ENCODE data around the gene FLYWCH2.

The FLYWCH2 gene

DNA sequence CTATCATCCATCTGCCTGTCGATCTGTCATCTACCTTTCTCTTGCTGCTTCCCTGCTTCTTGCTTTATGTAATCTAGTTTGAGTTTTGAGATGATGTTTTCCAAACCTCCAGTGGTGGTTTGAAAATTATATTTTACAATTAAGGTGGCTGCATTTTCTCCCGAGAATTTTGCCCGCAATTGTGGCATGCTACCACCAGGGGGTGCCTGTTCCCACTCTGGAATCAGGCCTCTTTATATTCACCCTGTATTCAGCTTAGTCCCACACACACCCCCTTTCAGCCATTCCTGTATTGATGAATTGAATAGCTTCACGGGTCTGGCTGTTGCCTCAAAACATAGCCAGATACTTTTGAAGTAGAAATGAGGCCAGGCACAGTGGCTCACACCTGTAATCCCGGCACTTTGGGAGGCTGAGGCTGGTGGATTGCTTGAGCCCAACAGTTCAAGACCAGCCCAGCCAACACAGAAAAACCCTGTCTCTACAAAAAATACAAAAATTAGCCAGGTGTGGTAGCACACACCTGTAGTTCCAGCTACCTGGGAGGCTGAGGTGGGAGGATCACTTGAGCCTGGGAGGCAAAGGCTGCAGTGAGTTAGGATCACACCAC, 28.2 kb upstream of the FLYWCH2 start:
- peak; percentile 55 to 59 for DNase-seq

- no peak for DNase-seq
Measured at GRCh38 chr16:2855536-2855935, 27.5 kb upstream of the FLYWCH2 start.

DNA sequence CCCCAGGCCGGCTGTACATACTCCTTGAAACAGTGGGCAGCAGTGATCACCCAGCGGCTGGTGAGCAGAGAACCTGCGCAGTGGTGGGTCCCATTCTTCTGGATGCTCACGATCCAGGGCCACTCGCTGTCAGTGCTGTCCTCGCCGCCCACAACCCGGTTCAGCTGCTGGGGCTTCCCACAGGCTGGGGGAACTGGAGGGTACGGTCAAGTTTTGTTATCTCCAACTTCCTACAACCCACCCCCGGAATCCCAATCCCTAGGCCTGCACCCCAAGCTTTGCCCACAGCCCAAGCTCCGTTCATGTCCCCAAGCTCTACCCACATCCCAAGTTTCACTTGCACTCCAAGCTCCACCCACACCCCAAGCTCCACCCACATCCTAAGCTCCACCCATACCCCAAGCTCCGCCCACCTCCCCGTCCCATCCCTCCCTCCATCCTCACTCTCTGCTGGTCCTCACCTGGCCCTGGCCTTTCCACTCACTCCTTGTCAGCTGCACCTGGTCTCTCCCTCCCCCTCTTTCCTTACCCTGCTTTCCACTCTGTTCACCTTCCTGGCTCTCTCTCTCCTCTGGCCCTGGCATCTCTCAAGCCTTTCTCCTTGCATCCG, 26.8 kb upstream of the FLYWCH2 start:
- DNase-seq: peak; percentile 51 to 66

DNA sequence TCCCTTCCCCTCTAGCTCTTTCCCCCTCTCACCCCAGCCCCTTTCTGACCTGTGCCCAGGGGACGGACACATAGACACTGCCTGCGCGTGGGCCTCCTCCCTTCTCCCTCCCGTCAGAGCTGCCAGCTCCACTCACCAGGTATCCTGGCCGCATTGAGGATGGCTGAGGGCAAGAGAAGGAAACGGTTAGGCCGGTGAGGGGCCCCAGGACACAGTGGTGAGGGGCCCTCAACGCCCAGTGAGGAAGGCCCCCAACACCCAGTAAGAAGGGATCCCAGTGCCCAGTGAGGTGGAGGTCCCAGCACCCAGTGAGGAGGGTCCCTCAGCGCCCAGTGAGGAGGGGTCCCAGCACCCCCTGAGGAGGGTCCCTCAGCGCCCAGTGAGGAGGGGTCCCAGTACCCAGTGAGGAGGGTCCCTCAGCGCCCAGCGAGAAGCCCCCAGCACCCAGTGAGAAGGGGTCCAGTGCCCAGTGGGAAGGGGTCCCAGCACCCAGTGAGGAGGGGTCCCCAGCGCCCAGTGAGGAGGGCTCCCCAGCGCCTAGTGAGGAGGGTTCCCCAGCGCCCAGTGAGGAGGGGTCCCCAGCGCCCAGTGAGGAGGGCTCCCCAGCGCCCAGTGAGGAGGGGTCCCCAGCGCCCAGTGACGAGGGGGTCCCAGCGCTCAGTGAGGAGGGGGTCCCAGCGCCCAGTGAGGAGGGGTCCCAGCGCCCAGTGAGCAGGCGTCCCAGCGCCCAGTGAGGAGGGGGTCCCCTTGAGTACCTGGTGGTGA, 26.1 kb upstream of the FLYWCH2 start:
- DNase-seq: no peak

DNA sequence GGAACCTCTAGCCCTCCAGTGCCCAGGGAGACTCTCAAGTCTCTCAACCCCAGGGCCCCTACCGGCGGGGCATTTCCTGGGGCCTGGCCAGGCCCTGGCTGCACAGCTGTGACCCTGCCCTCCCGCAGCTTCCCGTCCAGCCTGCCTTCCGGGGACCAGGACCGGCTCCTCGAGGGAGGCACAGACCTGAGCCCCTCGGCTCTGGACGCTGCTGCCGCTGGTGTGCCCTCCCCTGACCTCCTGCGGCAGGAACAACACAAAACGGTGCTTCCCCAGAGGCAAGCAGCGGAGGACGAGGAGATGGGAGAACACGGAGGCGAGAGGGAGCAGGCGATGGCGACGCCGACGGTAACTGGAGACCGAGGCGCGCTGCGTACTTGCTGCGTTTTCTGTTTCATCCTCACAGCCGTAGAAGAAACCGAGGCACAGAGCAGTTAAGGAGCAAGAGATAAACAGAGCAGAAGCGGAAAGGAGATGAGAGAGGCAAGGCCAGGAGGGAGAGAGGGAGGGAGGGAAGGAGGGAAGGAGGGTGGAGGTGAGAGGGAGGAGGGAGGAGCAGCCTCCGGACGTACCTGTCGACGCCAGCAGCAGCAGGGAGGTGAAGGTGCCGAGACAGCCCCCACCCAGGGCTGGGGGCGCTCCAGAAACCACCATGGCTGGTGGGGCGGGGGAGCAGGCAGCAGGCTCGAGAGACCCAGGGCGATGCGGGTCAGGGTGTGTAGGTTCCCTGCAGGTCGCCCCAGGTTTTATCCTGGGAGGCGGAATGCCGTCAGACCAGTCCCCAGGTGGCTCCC, 25.4 kb upstream of the FLYWCH2 start, which contains the start of gene PRSS22:
Gene PRSS22, minus strand, starts transcription at position 720 of the 794 bp plus-strand sequence. Its CDS starts 66 bp downstream, at position 654.
- DNase-seq: no peak

DNA sequence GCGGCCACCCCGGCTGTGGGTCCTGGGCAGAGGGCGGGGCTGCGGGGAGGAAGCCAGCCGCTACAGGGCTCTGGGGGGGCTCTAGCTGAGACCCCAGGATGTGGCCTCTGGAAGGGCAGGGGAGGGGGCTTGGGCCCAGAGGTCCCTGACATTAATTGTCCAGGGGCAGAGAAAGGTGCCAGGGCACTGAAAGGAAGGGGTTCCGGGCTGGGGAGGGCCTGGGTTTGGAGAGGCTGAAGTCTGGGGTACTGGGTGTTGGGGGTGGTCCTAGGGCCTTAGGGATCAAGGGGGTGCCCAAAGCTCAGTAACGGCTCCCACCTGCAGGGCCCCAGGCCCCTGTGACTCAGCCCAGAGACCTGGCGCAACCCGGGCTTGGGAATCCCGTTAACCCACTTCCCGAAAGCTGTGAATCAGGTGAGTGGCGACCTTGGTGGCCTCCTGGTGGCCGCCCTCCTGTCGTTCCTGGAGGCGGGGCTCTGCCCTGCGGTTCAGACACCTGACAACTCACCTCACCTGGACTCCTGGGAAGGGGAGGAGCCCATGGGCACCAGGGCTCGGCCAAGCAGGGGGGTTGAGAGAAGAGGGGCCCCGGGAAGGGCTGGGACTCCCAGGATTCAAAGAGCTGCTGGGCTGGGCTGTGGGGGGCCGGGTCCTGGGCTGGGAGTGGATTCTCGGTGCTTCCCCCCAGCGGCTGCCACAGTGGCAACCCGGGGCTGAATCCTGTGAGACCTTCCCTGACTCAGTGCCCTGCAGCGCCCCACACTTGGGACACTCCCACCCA, 24.6 kb upstream of the FLYWCH2 start:
- no peak for DNase-seq

DNA sequence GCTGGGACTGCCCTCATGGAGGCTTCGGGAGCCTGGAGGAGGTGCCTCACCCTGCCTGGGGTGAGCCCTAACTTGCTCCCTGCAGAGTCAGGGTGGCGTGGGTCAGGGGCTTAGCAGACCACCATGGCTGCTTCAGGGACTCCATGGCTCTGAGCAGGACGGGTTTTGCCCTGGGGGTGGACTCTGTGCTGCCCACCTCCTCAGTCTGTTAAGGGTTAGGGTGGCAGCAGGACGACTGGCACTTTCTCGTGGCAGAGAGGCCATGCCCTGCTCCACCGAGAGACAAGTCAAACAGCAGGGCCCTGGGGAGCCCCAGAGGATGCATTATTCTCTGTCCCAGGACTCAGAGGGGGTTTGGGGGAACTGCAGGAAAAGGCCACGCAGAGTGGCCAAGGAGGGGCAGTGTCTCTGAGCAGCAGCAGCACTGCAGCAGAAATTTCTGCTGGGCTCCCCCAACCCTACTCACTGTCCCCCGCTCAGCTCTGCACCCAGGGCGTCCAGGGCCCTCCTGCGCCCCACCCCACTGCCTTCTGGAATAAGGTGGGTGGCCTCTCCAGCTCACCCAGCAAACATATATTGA, 23.2 kb upstream of the FLYWCH2 start:
- DNase-seq: no peak

GRCh38 chr16:2860826-2861567, 22.0 kb upstream of the FLYWCH2 start:
- DNase-seq: no peak

DNA sequence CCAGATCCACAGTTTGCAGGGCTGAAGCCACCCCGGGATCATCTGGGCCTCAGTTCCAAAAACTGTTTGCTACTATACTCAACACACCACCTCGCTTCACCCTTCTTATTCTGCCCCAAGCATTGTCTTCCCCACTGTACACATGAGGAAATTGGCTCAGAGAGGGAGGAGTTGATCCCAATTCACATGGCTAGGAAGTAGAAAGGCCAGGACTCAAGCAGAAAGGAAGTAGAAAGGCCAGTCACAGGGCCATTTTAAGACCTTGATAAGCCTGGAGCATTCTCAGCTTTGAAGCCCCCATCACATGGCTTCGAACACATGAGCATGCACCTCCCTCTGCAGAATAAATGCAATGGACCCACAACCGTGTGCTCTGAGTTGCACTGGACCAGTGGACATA, 17.4 kb upstream of the FLYWCH2 start:
- DNase-seq: no peak

DNA sequence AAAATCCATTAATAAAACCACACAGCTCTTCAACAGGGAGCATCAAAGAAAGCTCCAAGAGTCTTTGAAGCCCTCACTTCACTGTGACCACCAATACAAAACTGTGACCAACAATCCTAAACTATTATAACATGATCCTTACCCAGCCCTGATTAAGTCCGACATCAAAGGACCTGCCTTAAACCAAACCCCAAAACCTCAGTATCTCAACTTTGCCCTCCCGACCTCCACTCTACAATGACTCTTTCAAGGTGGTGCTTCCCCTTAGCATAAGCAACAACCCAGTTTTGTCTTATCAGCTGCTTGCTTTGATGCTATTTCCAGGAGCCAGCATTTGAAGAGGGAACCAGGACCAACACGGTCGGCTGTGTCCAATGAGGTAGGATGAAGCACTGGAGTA, 16.6 kb upstream of the FLYWCH2 start:
- no peak for DNase-seq

DNA sequence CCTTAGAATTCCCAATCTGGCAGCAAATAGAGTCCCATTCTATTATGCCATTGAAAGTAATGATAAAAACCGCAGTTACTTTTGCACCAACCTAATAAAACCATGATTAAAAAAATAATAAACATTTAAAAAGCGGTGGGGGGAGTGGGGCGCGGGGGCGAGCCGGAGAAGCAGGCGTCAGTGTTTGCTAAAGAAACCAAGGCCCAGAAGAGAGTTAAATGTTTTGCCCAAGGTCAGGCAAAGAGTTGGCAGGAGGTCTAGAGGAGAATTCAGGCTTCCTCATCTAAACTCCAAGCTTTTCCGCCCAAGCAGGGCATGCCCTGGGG, 15.4 kb upstream of the FLYWCH2 start:
- DNase-seq: no peak

DNA sequence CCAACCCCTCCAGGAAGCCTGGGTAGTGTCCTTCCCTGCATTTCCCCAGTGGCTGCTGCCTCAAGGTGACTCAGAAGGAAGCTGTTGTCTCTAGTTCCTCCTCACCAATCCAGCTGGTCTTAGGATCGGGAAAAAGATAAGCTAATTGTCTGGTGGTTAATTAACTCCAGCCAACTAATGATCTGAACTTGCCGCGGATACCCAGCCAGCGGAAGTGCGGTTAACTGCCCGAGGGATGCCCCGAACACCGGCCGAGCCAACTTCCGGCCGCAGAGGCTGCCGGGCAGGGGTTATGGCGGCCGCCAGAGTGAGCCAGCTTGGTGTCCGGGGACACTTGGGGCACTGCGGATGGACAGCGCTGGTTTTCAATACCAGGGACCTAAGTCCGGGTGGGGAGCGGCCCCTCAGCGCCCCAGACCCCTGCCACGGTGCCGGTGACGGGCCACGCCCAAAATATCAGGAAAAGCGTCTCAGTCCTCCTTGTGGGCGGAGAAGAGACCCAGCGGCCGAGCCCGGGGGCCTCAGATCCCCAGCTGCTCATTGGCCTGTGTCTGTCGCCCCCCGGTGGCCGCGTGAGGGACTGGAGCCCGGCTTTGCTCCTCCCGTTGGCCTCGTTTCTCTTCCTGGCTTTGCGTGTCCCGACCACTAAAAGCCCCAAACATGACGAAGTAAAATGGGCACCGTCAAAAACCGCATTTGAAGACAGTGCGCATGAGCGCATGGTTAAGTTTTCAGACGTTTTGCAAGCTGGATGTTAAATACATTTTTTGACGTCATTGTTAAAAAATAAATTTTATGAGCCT, 14.8 kb upstream of the FLYWCH2 start:
- peak; percentile 99 for DNase-seq

GRCh38 chr16:2871926-2872325, 11.1 kb upstream of the FLYWCH2 start:
- DNase-seq: no peak

- DNase-seq: no peak
Measured at GRCh38 chr16:2874032-2874911, 8.7 kb upstream of the FLYWCH2 start.

- peak; percentile 74 to 83 for DNase-seq
Measured at GRCh38 chr16:2874912-2875362, 8.1 kb upstream of the FLYWCH2 start.

DNA sequence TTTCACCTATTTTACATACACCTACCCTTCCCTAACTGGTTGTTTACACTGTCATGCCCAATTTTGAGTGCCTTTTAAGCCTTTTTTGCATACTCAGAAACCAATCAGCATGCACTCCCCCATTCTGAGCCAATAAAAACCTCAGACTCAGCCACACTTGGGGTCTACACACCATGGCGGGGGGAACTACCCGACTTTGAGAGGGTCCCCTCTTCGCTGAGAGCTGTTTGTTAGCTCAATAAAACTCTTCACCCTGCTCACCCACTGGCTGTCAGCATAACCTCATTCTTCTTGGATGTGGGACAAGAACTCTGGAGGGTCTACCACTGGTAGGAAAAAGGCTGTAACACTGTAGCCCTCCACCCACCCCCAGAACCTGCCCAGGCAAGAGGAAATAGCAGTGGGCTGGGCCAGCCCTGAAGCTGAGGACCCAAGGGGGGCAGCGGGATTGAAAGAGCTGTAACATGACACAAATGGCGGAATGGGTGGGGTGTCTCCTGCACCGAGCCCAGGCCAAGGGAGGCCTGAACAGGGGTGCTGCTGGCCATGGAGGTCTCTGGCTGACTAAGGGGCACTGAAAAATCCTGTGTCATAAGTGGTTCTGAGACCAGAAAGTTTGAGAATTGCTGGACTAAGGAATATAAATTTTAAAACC, 3.0 kb upstream of the FLYWCH2 start:
- no peak for DNase-seq

- DNase-seq: peak in 1 of 2 experiments; percentile 51
Measured at GRCh38 chr16:2881783-2882649, 999 bp upstream of the FLYWCH2 start.

- peak in 1 of 2 experiments; percentile 42 for DNase-seq
Measured at GRCh38 chr16:2883458-2883908, 468 bp downstream of the FLYWCH2 start.

Measured in activated T-cell treated with anti-CD3 and anti-CD28 coated beads, Interleukin-2, amount 50 U/mL, for 48 hours (primary cell).